Endothelial cell of umbilical vein (primary cell): Measurements from ENCODE around the gene NCAPG. TPM values are rescaled to one million over a fixed set of nuclear protein-coding genes. Genes with fewer than 3 reads are reported as not detected.
"Not testable (repeated sequence)": the region's sequence is repeated elsewhere in the genome, so short reads cannot be mapped to it uniquely, and the experiment has no call there.

Experiments used
- BruUV-seq: library from RNA; stranded (reverse); fragments of 400-500 nt; replicated peaks from 2 replicates; lab custom pipeline; 2021; lab: Mats Ljungman, UMichigan
- CTCF ChIA-PET: fragments of 300-600, 350-600 bp; sonication (Branson Sonifier 250); formaldehyde crosslinking; loops from one replicate; lab custom pipeline; 2021; ENCODE audit warnings: antibody characterized with exemption, inconsistent platforms; lab: Charles Lee
- POLR2A ChIA-PET: fragments of 300-600, 350-600 bp; sonication (Branson Sonifier 250); formaldehyde crosslinking; loops from one replicate; lab custom pipeline; 2021; ENCODE audit warnings: antibody characterized with exemption, inconsistent platforms; lab: Charles Lee
- DNase-seq: peaks from one replicate; pipeline ENCODE4 v3.0.0-alpha.2; 2011; ENCODE audit warnings: low read depth, low spot score
- FAIRE-seq: peaks from 2 replicates; lab custom pipeline; 2011; peaks lifted over from hg19 to GRCh38; lab: Jason Lieb, UNC
- H2AFZ ChIP-seq: 2 replicates; pipeline ENCODE4 v1.6.0; 2012; ENCODE audit warnings: low read depth, low read length, control low read depth, inconsistent platforms
- H3K27ac ChIP-seq: 2 replicates; pipeline ENCODE4 v1.5.1; 2011; ENCODE audit warnings: low read depth, mild to moderate bottlenecking, control low read depth, low read length, moderate library complexity; ENCODE audit not compliant: insufficient read depth
- H3K27me3 ChIP-seq, 2 experiments: 2 replicates each; pipeline versions ENCODE4 v1.6.0 to v1.6.1; 2011; ENCODE audit warnings: low read length in 2 of 2, mixed read lengths in 1 of 2; ENCODE audit not compliant: control insufficient read depth in 2 of 2, insufficient read depth in 2 of 2
- H3K36me3 ChIP-seq, 2 experiments: 2 replicates in 1 of 2; 3 replicates in 1 of 2; pipeline ENCODE4 v1.5.1; 2011; ENCODE audit warnings: low read length in 2 of 2, mild to moderate bottlenecking in 1 of 2, moderate library complexity in 1 of 2; ENCODE audit not compliant: control insufficient read depth in 2 of 2, insufficient read depth in 2 of 2; ENCODE audit errors: extremely low read depth in 1 of 2
- H3K4me1 ChIP-seq: 3 replicates; pipeline ENCODE4 v1.5.1; 2011; ENCODE audit warnings: mild to moderate bottlenecking, low read length; ENCODE audit not compliant: control insufficient read depth, insufficient read depth; ENCODE audit errors: extremely low read depth
- H3K4me2 ChIP-seq: 2 replicates; pipeline ENCODE4 v1.6.1; 2011; ENCODE audit warnings: low read length, control low read depth, mixed read lengths; ENCODE audit not compliant: insufficient read depth
- H3K4me3 ChIP-seq, 3 experiments: fragments of 200-600 bp in 1 of 3; sonication (generic), shearing (Covaris generic) in 1 of 3; replicated peaks in 1 of 3; 2 replicates each; pipeline ENCODE4 v1.5.1; 2011 to 2016; ENCODE audit warnings: control low read depth in 3 of 3, low read length in 3 of 3, mild to moderate bottlenecking in 2 of 3, inconsistent platforms in 1 of 3, low read depth in 1 of 3, moderate library complexity in 1 of 3; ENCODE audit not compliant: insufficient read depth in 1 of 3
- H3K79me2 ChIP-seq: 2 replicates; pipeline ENCODE4 v1.6.0; 2012; ENCODE audit warnings: low read length, inconsistent platforms; ENCODE audit not compliant: control insufficient read depth, insufficient read depth
- H3K9ac ChIP-seq: replicated peaks from 2 replicates; pipeline ENCODE3; 2011; ENCODE audit warnings: low read length, control low read depth; ENCODE audit not compliant: insufficient read depth; ENCODE audit errors: extremely low read depth
- H3K9me1 ChIP-seq: replicated peaks from 3 replicates; pipeline ENCODE4 v1.6.0; 2011; ENCODE audit warnings: mild to moderate bottlenecking, low read length; ENCODE audit not compliant: control insufficient read depth, insufficient read depth; ENCODE audit errors: extremely low read depth
- H3K9me3 ChIP-seq: replicated peaks from 2 replicates; pipeline ENCODE4 v1.5.1; 2012; ENCODE audit warnings: low read length, inconsistent platforms; ENCODE audit not compliant: control insufficient read depth, insufficient read depth
- H4K20me1 ChIP-seq: replicated peaks from 2 replicates; pipeline ENCODE3; 2011; ENCODE audit warnings: mild to moderate bottlenecking, low read length; ENCODE audit not compliant: control insufficient read depth, insufficient read depth; ENCODE audit errors: extremely low read depth
- EZH2 ChIP-seq: IDR thresholded peaks from 2 replicates; pipeline ENCODE4 v1.6.1; 2012; ENCODE audit warnings: borderline replicate concordance, low read depth, mild to moderate bottlenecking, moderate library complexity, low read length, inconsistent platforms; ENCODE audit not compliant: severe bottlenecking
- FOS ChIP-seq: IDR thresholded peaks from 2 replicates; pipeline ENCODE4 v1.6.1; 2011; ENCODE audit warnings: mild to moderate bottlenecking, low read length, moderate library complexity, borderline replicate concordance; ENCODE audit not compliant: insufficient read depth
- GATA2 ChIP-seq: IDR thresholded peaks from 2 replicates; pipeline ENCODE4 v1.7.0; 2011; ENCODE audit warnings: low read depth, mild to moderate bottlenecking, moderate library complexity, mixed read lengths, low read length; ENCODE audit not compliant: insufficient read length, insufficient read depth
- JUN ChIP-seq: IDR thresholded peaks from 2 replicates; pipeline ENCODE4 v1.6.1; 2011; ENCODE audit warnings: borderline replicate concordance, low read depth; ENCODE audit not compliant: insufficient read length, insufficient read depth
- MYC ChIP-seq: IDR thresholded peaks from one replicate; pipeline ENCODE4 v1.6.1; 2011; ENCODE audit warnings: mild to moderate bottlenecking, low read depth, low read length
- POLR2A ChIP-seq: IDR thresholded peaks from 2 replicates; pipeline ENCODE4 v1.6.1; 2012; ENCODE audit warnings: low read depth, mild to moderate bottlenecking, control low read depth, low read length
- POLR2AphosphoS5 ChIP-seq: IDR thresholded peaks from 2 replicates; pipeline ENCODE4 v1.6.1; 2012; ENCODE audit warnings: low read depth, mild to moderate bottlenecking, control low read depth, low read length, moderate library complexity; ENCODE audit not compliant: insufficient read depth
- dilution Hi-C: fragments of 300-500 bp; cut with MboI; formaldehyde crosslinking; loops from one replicate; pipeline ENCODE4 v1.15.0; 2019; ENCODE audit warnings: low sequenced_read_pairs; ENCODE audit not compliant: extremely low pct_ligation_motif_present
- intact Hi-C: fragments of 100-400 bp; cut with micrococcal nuclease; formaldehyde crosslinking; loops from one replicate; pipeline ENCODE4 v1.10.0; 2022
- polyA plus RNA-seq, 4 experiments: library from polyadenylated mRNA; depleted of rRNA in 3 of 4; stranded (reverse) in 3 of 4; unstranded in 1 of 4; fragments of >200 nt; gene quantifications; 2 replicates each; pipeline versions ENCODE4 v1.2.1 to v1.2.3, GENCODE V29; 2011 to 2012; ENCODE audit warnings: missing spikeins in 1 of 4
- total RNA-seq: library from RNA; stranded (reverse); gene quantifications from 2 replicates; pipeline ENCODE4 v1.2.3, GENCODE V29; 2021
- TF ChIP-seq, protein P1 (sequence below): IDR thresholded peaks from 2 replicates; pipeline ENCODE4 v1.6.1; 2011; ENCODE audit not compliant: insufficient read depth, insufficient read length
- TF ChIP-seq, protein P2 (sequence below), 2 donors: IDR thresholded peaks; 1 replicate in 1 of 2; 2 replicates in 1 of 2; pipeline ENCODE4 v1.5.1; 2011; ENCODE audit warnings: low read length in 2 of 2, mild to moderate bottlenecking in 2 of 2, moderate library complexity in 2 of 2, control low read depth in 1 of 2, inconsistent platforms in 1 of 2, low read depth in 1 of 2; ENCODE audit not compliant: insufficient read depth in 1 of 2; ENCODE audit errors: extremely low read depth in 1 of 2

The NCAPG gene
- total and polyA plus RNA-seq, 2 donors (not counting 3 experiments of a cell fraction or from before 2014, with no cell fraction given), result 11.6 to 66.4 TPM

DNA sequence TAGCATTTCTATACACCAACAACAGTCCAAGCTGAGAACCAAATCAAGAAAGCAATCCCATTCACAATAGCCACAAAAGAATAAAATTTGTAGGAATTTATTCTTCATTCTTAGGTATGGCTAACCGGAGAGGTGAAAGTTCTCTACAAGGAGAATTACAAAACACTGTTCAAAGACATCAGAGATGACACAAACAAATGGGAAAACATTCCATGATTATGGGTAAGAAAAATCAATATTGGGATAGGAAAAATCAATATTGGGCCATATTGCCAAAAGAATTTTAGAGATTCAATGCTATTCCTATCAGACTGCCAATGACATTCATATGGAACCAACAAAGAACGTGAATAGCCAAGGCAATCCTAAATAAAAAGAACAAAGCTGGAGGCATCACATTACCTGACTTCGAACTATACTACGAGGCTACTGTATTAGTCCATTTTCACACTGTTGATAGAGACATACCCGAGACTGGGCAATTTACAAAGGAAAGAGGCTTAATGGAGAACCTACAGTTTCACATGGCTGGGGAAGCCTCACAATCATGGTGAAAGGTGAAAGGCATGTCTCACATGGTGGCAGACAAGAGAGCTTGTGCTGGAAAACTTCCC lies 49.1 kb downstream of the NCAPG start:
- H3K4me3 ChIP-seq, result no peak overlapping the region
- H3K4me1 ChIP-seq, result no peaks in the 10 kb centered on the region
- H3K27ac ChIP-seq, result no peak overlapping the region
- ChIA-PET CTCF (no interaction called here), POLR2A (no interaction called here)
- H3K4me2 ChIP-seq, result no peak overlapping the region
- no peaks in the 10 kb centered on the region for H4K20me1 ChIP-seq
- no peak for DNase-seq
- H3K79me2 ChIP-seq, result no peaks in the 10 kb centered on the region
- H3K9me3 ChIP-seq, result no peaks in the 10 kb centered on the region
- H3K36me3 ChIP-seq, result no peaks in the 10 kb centered on the region
- FAIRE-seq, result no peak
- H3K9ac ChIP-seq, result no peak overlapping the region
- no TSS peak for BruUV-seq
- dilution Hi-C loops, result no loop called here
- intact Hi-C loops, result no loop called here
- H3K9me1 ChIP-seq, result no peaks in the 10 kb centered on the region
- no peaks in the 10 kb centered on the region for H3K27me3 ChIP-seq
- TF ChIP-seq, protein P1, sequence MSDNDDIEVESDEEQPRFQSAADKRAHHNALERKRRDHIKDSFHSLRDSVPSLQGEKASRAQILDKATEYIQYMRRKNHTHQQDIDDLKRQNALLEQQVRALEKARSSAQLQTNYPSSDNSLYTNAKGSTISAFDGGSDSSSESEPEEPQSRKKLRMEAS, result no peak
- no peak for TF ChIP-seq EZH2
- TF ChIP-seq GATA2, result no peak
- TF ChIP-seq JUN, result no peak
- no peak for TF ChIP-seq FOS
- no peak for TF ChIP-seq POLR2AphosphoS5
- TF ChIP-seq POLR2A, result no peak
- TF ChIP-seq, protein P2, sequence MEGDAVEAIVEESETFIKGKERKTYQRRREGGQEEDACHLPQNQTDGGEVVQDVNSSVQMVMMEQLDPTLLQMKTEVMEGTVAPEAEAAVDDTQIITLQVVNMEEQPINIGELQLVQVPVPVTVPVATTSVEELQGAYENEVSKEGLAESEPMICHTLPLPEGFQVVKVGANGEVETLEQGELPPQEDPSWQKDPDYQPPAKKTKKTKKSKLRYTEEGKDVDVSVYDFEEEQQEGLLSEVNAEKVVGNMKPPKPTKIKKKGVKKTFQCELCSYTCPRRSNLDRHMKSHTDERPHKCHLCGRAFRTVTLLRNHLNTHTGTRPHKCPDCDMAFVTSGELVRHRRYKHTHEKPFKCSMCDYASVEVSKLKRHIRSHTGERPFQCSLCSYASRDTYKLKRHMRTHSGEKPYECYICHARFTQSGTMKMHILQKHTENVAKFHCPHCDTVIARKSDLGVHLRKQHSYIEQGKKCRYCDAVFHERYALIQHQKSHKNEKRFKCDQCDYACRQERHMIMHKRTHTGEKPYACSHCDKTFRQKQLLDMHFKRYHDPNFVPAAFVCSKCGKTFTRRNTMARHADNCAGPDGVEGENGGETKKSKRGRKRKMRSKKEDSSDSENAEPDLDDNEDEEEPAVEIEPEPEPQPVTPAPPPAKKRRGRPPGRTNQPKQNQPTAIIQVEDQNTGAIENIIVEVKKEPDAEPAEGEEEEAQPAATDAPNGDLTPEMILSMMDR (IDR thresholded peaks at IDR 0.05; ENCODE audit: extremely low read depth in 1 of 2, insufficient read depth in 1 of 2, low read depth in 1 of 2, low read length in 2 of 2), result no peak
- no peak for TF ChIP-seq MYC
- H2AFZ ChIP-seq, result no peak overlapping the region

DNA sequence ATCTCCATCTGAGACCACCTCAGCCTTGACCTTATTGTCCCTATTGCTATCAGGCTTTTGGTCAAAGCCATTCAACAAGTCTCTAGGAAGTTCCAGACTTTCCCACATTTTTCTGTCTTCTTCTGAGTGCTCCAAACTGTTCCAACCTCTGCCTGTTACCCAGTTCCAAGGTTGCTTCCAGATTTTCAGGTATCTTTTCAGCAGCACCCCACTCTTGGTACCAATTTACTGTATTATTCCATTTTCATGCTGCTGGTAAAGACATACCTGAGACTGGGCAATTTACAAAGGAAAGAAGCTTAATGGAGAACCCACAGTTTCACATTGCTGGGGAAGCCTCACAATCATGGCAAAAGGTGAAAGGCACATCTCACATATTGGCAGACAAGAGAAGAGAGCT lies 51.1 kb downstream of the NCAPG start:
- dilution Hi-C loops, H3K4me2 ChIP-seq: not testable (repeated sequence)

More for the DNA sequence above, 51.1 kb downstream of the NCAPG start:
- H3K4me3 ChIP-seq, H3K4me1 ChIP-seq, H3K79me2 ChIP-seq, CTCF ChIA-PET, DNase-seq, FAIRE-seq, POLR2A ChIA-PET, H3K9me1 ChIP-seq, intact Hi-C loops, H3K27ac ChIP-seq, H4K20me1 ChIP-seq, H3K9ac ChIP-seq, H3K27me3 ChIP-seq, H2AFZ ChIP-seq, H3K36me3 ChIP-seq, H3K9me3 ChIP-seq, BruUV-seq: not testable (repeated sequence)
